HEK293 (cell line): ENCODE measurements around the gene XYLB.

Experiments
- CTCF ChIA-PET: fragments of 350-600 bp; formaldehyde crosslinking; extraction: SDS; loops from one replicate; lab custom pipeline; 2021; ENCODE audit warnings: antibody characterized with exemption; lab: Yijun Ruan, JAX
- POLR2A ChIA-PET: fragments of 300-600 bp; formaldehyde crosslinking; extraction: SDS; loops from one replicate; lab custom pipeline; 2020; ENCODE audit warnings: antibody characterized with exemption, inconsistent platforms; lab: Yijun Ruan, JAX
- H3K27ac ChIP-seq: fragments of 200-500 bp; sonication (Bioruptor generic); 2 replicates; pipeline ENCODE4 v1.5.1; 2014; ENCODE audit warnings: low read depth, low read length, control low read depth, inconsistent platforms; ENCODE audit errors: extremely low read depth
- H3K36me3 ChIP-seq, 2 experiments: fragments of 200-500 bp in 1 of 2; sonication (Bioruptor generic) in 1 of 2; 1 replicate in 1 of 2; 2 replicates in 1 of 2; pipeline ENCODE4 v1.5.1; 2014 to 2017; ENCODE audit warnings: inconsistent platforms in 2 of 2, low read length in 2 of 2; ENCODE audit not compliant: control insufficient read depth in 2 of 2, insufficient read depth in 1 of 2
- H3K4me1 ChIP-seq: fragments of 200-500 bp; sonication (Bioruptor generic); 2 replicates; pipeline ENCODE4 v1.5.1; 2014; ENCODE audit warnings: mild to moderate bottlenecking, low read length, inconsistent platforms; ENCODE audit not compliant: control insufficient read depth, insufficient read depth
- H3K4me3 ChIP-seq: 2 replicates; pipeline ENCODE4 v1.5.1; 2011; ENCODE audit warnings: low read depth, mild to moderate bottlenecking, control low read depth, low read length, moderate library complexity
- H3K9me3 ChIP-seq: fragments of 200-500 bp; sonication (Bioruptor generic); 2 replicates; pipeline ENCODE4 v1.5.1; 2014; ENCODE audit warnings: low read depth, low read length, inconsistent platforms; ENCODE audit not compliant: control insufficient read depth, insufficient read depth
- GLI4 ChIP-seq: fragments of 450-650 bp; formaldehyde crosslinking; IDR thresholded peaks from 2 replicates; pipeline ENCODE4 v1.5.1; 2016; ENCODE audit warnings: missing biosample characterization, missing genetic modification characterization
- HOXC10 ChIP-seq: sonication (generic); formaldehyde crosslinking; IDR thresholded peaks from 2 replicates; pipeline ENCODE4 v1.8.1; 2023; ENCODE audit warnings: mild to moderate bottlenecking, missing genetic modification reagents
- IKZF3 ChIP-seq: fragments of 450-650 bp; IDR thresholded peaks from 2 replicates; pipeline ENCODE4 v1.5.0; 2018; ENCODE audit warnings: missing biosample characterization, mild to moderate bottlenecking, missing genetic modification characterization, moderate library complexity
- INSM2 ChIP-seq: fragments of 450-650 bp; formaldehyde crosslinking; IDR thresholded peaks from 2 replicates; pipeline ENCODE4 v1.5.1; 2016; ENCODE audit warnings: missing biosample characterization, missing genetic modification characterization
- OSR2 ChIP-seq: fragments of 450-650 bp; formaldehyde crosslinking; IDR thresholded peaks from 2 replicates; pipeline ENCODE4 v1.5.1; 2016; ENCODE audit warnings: missing biosample characterization, missing genetic modification characterization
- PATZ1 ChIP-seq: fragments of 450-650 bp; formaldehyde crosslinking; IDR thresholded peaks from 2 replicates; pipeline ENCODE4 v1.5.1; 2016; ENCODE audit warnings: missing biosample characterization, missing genetic modification characterization
- YY1 ChIP-seq: fragments of 450-650 bp; formaldehyde crosslinking; IDR thresholded peaks from 2 replicates; pipeline ENCODE4 v1.5.1; 2018; ENCODE audit warnings: missing biosample characterization, missing genetic modification characterization
- ZBTB17 ChIP-seq: fragments of 450-650 bp; formaldehyde crosslinking; IDR thresholded peaks from 2 replicates; pipeline ENCODE4 v1.5.1; 2016; ENCODE audit warnings: missing biosample characterization, missing genetic modification characterization
- ZBTB7A ChIP-seq: fragments of 450-650 bp; formaldehyde crosslinking; IDR thresholded peaks from 2 replicates; pipeline ENCODE4 v1.5.1; 2016; ENCODE audit warnings: low read depth, missing biosample characterization, missing genetic modification characterization
- ZNF114 ChIP-seq: fragments of 450-650 bp; formaldehyde crosslinking; IDR thresholded peaks from 2 replicates; pipeline ENCODE4 v1.5.0; 2017; ENCODE audit warnings: missing biosample characterization, missing genetic modification characterization
- ZNF155 ChIP-seq: fragments of 450-650 bp; formaldehyde crosslinking; IDR thresholded peaks from 2 replicates; pipeline ENCODE4 v1.5.1; 2016; ENCODE audit warnings: missing biosample characterization, missing genetic modification characterization
- ZNF211 ChIP-seq: fragments of 450-650 bp; formaldehyde crosslinking; IDR thresholded peaks from 2 replicates; pipeline ENCODE4 v1.5.1; 2016; ENCODE audit warnings: low read depth, missing biosample characterization, missing genetic modification characterization
- ZNF239 ChIP-seq: fragments of 450-650 bp; formaldehyde crosslinking; IDR thresholded peaks from 2 replicates; pipeline ENCODE4 v1.5.1; 2016; ENCODE audit warnings: missing biosample characterization, missing genetic modification characterization
- ZNF248 ChIP-seq: fragments of 450-650 bp; formaldehyde crosslinking; IDR thresholded peaks from 2 replicates; pipeline ENCODE4 v1.5.1; 2017; ENCODE audit warnings: missing biosample characterization, missing genetic modification characterization
- ZNF26 ChIP-seq: fragments of 450-650 bp; formaldehyde crosslinking; IDR thresholded peaks from 2 replicates; pipeline ENCODE4 v1.5.1; 2016; ENCODE audit warnings: missing biosample characterization, missing genetic modification characterization
- ZNF302 ChIP-seq: fragments of 450-650 bp; formaldehyde crosslinking; IDR thresholded peaks from 2 replicates; pipeline ENCODE4 v1.5.1; 2016; ENCODE audit warnings: missing biosample characterization, missing genetic modification characterization, low read depth
- ZNF350 ChIP-seq: fragments of 450-650 bp; formaldehyde crosslinking; IDR thresholded peaks from 2 replicates; pipeline ENCODE4 v1.5.0; 2017; ENCODE audit warnings: missing biosample characterization, mild to moderate bottlenecking, missing genetic modification characterization
- ZNF366 ChIP-seq: fragments of 450-650 bp; formaldehyde crosslinking; conservative IDR thresholded peaks from 2 replicates; pipeline ENCODE4 v1.5.1; 2016; ENCODE audit warnings: missing biosample characterization, missing genetic modification characterization
- ZNF514 ChIP-seq: fragments of 450-650 bp; formaldehyde crosslinking; IDR thresholded peaks from 2 replicates; pipeline ENCODE4 v1.5.1; 2016; ENCODE audit warnings: missing biosample characterization, missing genetic modification characterization
- ZNF561 ChIP-seq: fragments of 450-650 bp; IDR thresholded peaks from 2 replicates; pipeline ENCODE4 v1.5.1; 2018; ENCODE audit warnings: missing biosample characterization, missing genetic modification characterization, borderline replicate concordance
- ZNF621 ChIP-seq: fragments of 450-650 bp; formaldehyde crosslinking; IDR thresholded peaks from 2 replicates; pipeline ENCODE4 v1.5.1; 2017; ENCODE audit warnings: missing biosample characterization, missing genetic modification characterization
- ZNF624 ChIP-seq: fragments of 450-650 bp; formaldehyde crosslinking; IDR thresholded peaks from 2 replicates; pipeline ENCODE4 v1.5.1; 2017; ENCODE audit warnings: missing biosample characterization, missing genetic modification characterization
- ZNF645 ChIP-seq: fragments of 450-650 bp; formaldehyde crosslinking; IDR thresholded peaks from 2 replicates; pipeline ENCODE4; 2016; ENCODE audit warnings: missing biosample characterization, missing genetic modification characterization
- ZNF768 ChIP-seq: fragments of 450-650 bp; formaldehyde crosslinking; IDR thresholded peaks from 2 replicates; pipeline ENCODE4 v1.5.1; 2018; ENCODE audit warnings: missing biosample characterization, mild to moderate bottlenecking, missing genetic modification characterization
- ZSCAN4 ChIP-seq: fragments of 450-650 bp; formaldehyde crosslinking; IDR thresholded peaks from 2 replicates; pipeline ENCODE4 v1.5.1; 2017; ENCODE audit warnings: missing biosample characterization, missing genetic modification characterization
- ZSCAN5A ChIP-seq: fragments of 450-650 bp; formaldehyde crosslinking; IDR thresholded peaks from 2 replicates; pipeline ENCODE4 v1.5.1; 2016; ENCODE audit warnings: missing biosample characterization, missing genetic modification characterization

XYLB gene

GRCh38 chr3:38317192-38317759, 29.3 kb upstream of the XYLB start:
- TF ChIP-seq ZNF302 (tag by site-specific recombination) (no peak), PATZ1 (tag by site-specific recombination) (no peak), HOXC10 (CRISPR knock-in tag) (no peak), ZNF26 (tag by site-specific recombination) (no peak), ZNF624 (tag by site-specific recombination) (no peak), ZBTB7A (tag by site-specific recombination) (no peak), ZNF114 (no peak), ZNF366 (tag by site-specific recombination) (no peak), YY1 (tag by site-specific recombination) (no peak), ZNF621 (tag by site-specific recombination) (no peak), ZNF645 (tag by site-specific recombination) (no peak), ZNF561 (tag by site-specific recombination) (no peak), ZBTB17 (tag by site-specific recombination) (no peak), ZNF350 (tag by site-specific recombination) (no peak), ZNF211 (no peak)
- POLR2A ChIA-PET: no interaction called here
- Histone ChIP-seq H3K4me3 (no peak overlapping the region), H3K4me1 (no peaks in the 10 kb centered on the region), H3K9me3 (no peaks in the 10 kb centered on the region), H3K36me3 (no peaks in the 10 kb centered on the region), H3K27ac (no peak overlapping the region)
- CTCF ChIA-PET: no interaction called here

- ChIA-PET POLR2A (no interaction called here), CTCF (interaction anchor here (0.7 kb wide), 1 partner anchor 221 kb away, joined by 3 read pairs; no protein-coding TSS in a partner anchor)
- H3K27ac ChIP-seq: no peak overlapping the region
- H3K4me1 ChIP-seq: no peaks in the 10 kb centered on the region
- no peak overlapping the region for H3K4me3 ChIP-seq
- no peaks in the 10 kb centered on the region for H3K36me3 ChIP-seq
- H3K9me3 ChIP-seq: no peaks in the 10 kb centered on the region
- TF ChIP-seq ZSCAN4 (tag by site-specific recombination): no peak
- TF ChIP-seq ZNF768 (tag by site-specific recombination): no peak
- no peak for TF ChIP-seq ZNF514
- no peak for TF ChIP-seq ZNF239 (tag by site-specific recombination)
- TF ChIP-seq ZSCAN5A (tag by site-specific recombination): no peak
- no peak for TF ChIP-seq IKZF3
- no peak for TF ChIP-seq ZNF155 (tag by site-specific recombination)
- TF ChIP-seq OSR2 (tag by site-specific recombination): no peak
- no peak for TF ChIP-seq GLI4 (tag by site-specific recombination)
- TF ChIP-seq INSM2 (tag by site-specific recombination): no peak
- no peak for TF ChIP-seq ZNF248
Observed at GRCh38 chr3:38318766-38319671, 27.6 kb upstream of the XYLB start.
